ENCODE data around the gene AOPEP.

DNA sequence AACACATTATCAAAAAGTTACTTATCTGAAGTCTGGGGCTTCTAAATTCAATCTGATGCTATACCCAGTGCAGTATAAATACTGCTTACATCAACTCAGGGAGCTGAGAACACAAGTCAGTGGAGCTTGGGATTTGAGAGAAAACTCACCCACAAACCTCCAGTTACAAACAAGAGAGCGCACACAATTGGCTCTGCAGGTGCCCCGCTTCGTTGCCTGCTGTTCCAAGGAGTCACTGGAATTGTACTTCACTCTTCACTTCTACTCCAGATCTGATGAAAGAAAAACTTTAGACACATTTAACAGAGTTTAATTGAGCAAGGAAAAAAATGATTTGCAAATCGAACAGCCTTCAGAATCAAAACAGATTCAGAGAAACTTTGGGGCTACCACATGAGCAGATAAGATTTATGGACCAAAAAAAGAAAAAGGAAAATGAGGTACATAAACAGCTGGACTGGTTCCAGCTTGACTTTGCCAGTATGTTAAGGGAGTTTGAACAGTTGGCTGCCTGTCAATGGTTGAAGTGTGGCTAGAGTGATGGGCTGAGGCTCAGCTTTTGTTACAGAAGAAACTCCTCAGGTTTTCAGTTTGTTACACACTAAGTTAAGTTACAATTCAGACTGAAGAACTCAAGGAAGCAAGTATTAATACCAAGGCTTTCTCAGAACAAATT lies 156.6 kb downstream of the AOPEP start:
- TF ChIP-seq, protein P1, sequence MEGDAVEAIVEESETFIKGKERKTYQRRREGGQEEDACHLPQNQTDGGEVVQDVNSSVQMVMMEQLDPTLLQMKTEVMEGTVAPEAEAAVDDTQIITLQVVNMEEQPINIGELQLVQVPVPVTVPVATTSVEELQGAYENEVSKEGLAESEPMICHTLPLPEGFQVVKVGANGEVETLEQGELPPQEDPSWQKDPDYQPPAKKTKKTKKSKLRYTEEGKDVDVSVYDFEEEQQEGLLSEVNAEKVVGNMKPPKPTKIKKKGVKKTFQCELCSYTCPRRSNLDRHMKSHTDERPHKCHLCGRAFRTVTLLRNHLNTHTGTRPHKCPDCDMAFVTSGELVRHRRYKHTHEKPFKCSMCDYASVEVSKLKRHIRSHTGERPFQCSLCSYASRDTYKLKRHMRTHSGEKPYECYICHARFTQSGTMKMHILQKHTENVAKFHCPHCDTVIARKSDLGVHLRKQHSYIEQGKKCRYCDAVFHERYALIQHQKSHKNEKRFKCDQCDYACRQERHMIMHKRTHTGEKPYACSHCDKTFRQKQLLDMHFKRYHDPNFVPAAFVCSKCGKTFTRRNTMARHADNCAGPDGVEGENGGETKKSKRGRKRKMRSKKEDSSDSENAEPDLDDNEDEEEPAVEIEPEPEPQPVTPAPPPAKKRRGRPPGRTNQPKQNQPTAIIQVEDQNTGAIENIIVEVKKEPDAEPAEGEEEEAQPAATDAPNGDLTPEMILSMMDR (conservative IDR thresholded peaks at IDR 0.05 in 1 of 2, IDR thresholded peaks at IDR 0.05 in 1 of 2; ENCODE audit: low read depth in 1 of 2, low read length in 2 of 2): no peak
- no peak for TF ChIP-seq EZH2 (IDR thresholded peaks at IDR 0.05; ENCODE audit: low read length, missing control alignments)
